CD4-positive, alpha-beta T cell treated with Interleukin-6 at 100 ng/mL for 8 hours (primary cell): ENCODE data around the gene DYNLT1.
"Not testable (repeated sequence)": the region's sequence is repeated elsewhere in the genome, so short reads cannot be mapped to it uniquely, and the experiment has no call there.

Experiments used
- DNase-seq: peaks from one replicate; pipeline ENCODE4 v3.0.0-alpha.2; 2020; ENCODE audit warnings: mixed read lengths, low spot score

Gene DYNLT1

GRCh38 chr6:158639056-158639455 lies 5.5 kb downstream of the DYNLT1 start:
- DNase-seq = no peak

- no peak for DNase-seq
Observed at GRCh38 chr6:158638324-158638854, 6.2 kb downstream of the DYNLT1 start.

- DNase-seq = no peak
Observed at GRCh38 chr6:158636778-158637177, 7.8 kb downstream of the DYNLT1 start.

- no peak for DNase-seq
Observed at GRCh38 chr6:158635427-158636073, 9.0 kb downstream of the DYNLT1 start.

GRCh38 chr6:158634695-158635426 lies 9.7 kb downstream of the DYNLT1 start:
- DNase-seq = no peak

GRCh38 chr6:158633127-158633526 lies 11.4 kb downstream of the DYNLT1 start:
- DNase-seq = no peak

- DNase-seq = not testable (repeated sequence)
Observed at GRCh38 chr6:158632538-158633119, 11.9 kb downstream of the DYNLT1 start.

- no peak for DNase-seq
Observed at GRCh38 chr6:158631678-158632537, 12.6 kb downstream of the DYNLT1 start.

- no peak for DNase-seq
Observed at GRCh38 chr6:158630938-158631616, 13.5 kb downstream of the DYNLT1 start.

- DNase-seq = peak; percentile 31
Observed at GRCh38 chr6:158629367-158630221, 14.9 kb downstream of the DYNLT1 start.

GRCh38 chr6:158628542-158628941 lies 16.0 kb downstream of the DYNLT1 start:
- no peak for DNase-seq

- DNase-seq = no peak
Observed at GRCh38 chr6:158627940-158628211, 16.7 kb downstream of the DYNLT1 start.

- DNase-seq = no peak
Observed at GRCh38 chr6:158627168-158627939, 17.2 kb downstream of the DYNLT1 start.

- DNase-seq = no peak
Observed at GRCh38 chr6:158626360-158627167, 18.0 kb downstream of the DYNLT1 start.

GRCh38 chr6:158625881-158626305 lies 18.6 kb downstream of the DYNLT1 start:
- DNase-seq = no peak

GRCh38 chr6:158624684-158625682 lies 19.6 kb downstream of the DYNLT1 start:
- DNase-seq = no peak

- no peak for DNase-seq
Observed at GRCh38 chr6:158622545-158623190, 21.9 kb downstream of the DYNLT1 start.
